ENCODE results near the gene OR2D3. TPM values are rescaled to one million over a fixed set of nuclear protein-coding genes. Genes with fewer than 3 reads are reported as not detected.
"Not testable (repeated sequence)": the region's sequence is repeated elsewhere in the genome, so short reads cannot be mapped to it uniquely, and the experiment has no call there.

The OR2D3 gene
- total RNA-seq, 2 donors from 2014 or later = not detected

DNA sequence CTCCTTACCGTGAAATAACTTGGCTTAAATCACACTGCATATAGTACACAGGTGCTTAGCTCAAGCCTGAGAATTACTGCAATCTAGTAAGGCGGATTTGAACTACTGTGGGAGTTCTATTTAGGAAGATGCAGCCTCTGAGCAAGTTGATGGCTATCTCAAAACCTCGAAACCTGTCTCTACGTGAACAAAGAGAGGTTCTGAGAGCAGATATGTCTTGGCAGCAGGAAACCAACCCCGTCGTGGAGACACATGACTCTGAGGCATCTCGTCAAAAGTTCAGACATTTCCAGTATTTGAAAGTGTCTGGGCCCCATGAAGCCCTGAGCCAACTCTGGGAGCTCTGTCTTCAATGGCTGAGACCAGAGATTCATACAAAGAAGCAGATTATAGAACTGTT lies 11.3 kb downstream of the OR2D3 start:
- H3K4me1 ChIP-seq = peaks cover 5% of the 10 kb centered on the region
- H3K9me3 ChIP-seq = no peaks in the 10 kb centered on the region
- intact Hi-C loops (cut with DNase I) = no loop called here
- WGBS, 2 donors = 81 to 82% methylated on average over 7 of the region's 7 CpGs
- H3K27ac ChIP-seq = no peak overlapping the region
- TF ChIP-seq POLR2A (IDR thresholded peaks at IDR 0.05) (no peak), CTCF (IDR thresholded peaks at IDR 0.05) (no peak)
- no peaks in the 10 kb centered on the region for H3K27me3 ChIP-seq
- ATAC-seq = no peak
- DNase-seq = no peak
- H3K4me3 ChIP-seq = no peak overlapping the region
- no peaks in the 10 kb centered on the region for H3K36me3 ChIP-seq (replicated peaks in 1 of 2; ENCODE audit: insufficient read depth in 1 of 2, low read depth in 2 of 2)

- ATAC-seq = no peak
- TF ChIP-seq CTCF (IDR thresholded peaks at IDR 0.05) (no peak), POLR2A (IDR thresholded peaks at IDR 0.05) (no peak)
- H3K27me3 ChIP-seq = no peaks in the 10 kb centered on the region
- H3K27ac ChIP-seq = no peak overlapping the region
- intact Hi-C loops (cut with DNase I) = no loop called here
- H3K4me3 ChIP-seq = no peak overlapping the region
- DNase-seq = no peak
- H3K4me1 ChIP-seq = no peaks in the 10 kb centered on the region
- no peaks in the 10 kb centered on the region for H3K36me3 ChIP-seq (replicated peaks in 1 of 2; ENCODE audit: insufficient read depth in 1 of 2, low read depth in 2 of 2)
- no peaks in the 10 kb centered on the region for H3K9me3 ChIP-seq
Observed at GRCh38 chr11:6941970-6942369, 21.2 kb downstream of the OR2D3 start.

GRCh38 chr11:6943131-6943530 lies 22.3 kb downstream of the OR2D3 start:
- intact Hi-C loops (cut with DNase I) = no loop called here
- H3K4me1 ChIP-seq = no peaks in the 10 kb centered on the region
- H3K27ac ChIP-seq = no peak overlapping the region
- ATAC-seq (no peak), DNase-seq (no peak)
- no peaks in the 10 kb centered on the region for H3K27me3 ChIP-seq
- H3K9me3 ChIP-seq = no peaks in the 10 kb centered on the region
- no peaks in the 10 kb centered on the region for H3K36me3 ChIP-seq (replicated peaks in 1 of 2; ENCODE audit: insufficient read depth in 1 of 2, low read depth in 2 of 2)
- no peak overlapping the region for H3K4me3 ChIP-seq
- 85 to 88% methylated on average over 3 of the region's 3 CpGs for WGBS, 2 donors
- TF ChIP-seq CTCF (IDR thresholded peaks at IDR 0.05) = no peak
- TF ChIP-seq POLR2A (IDR thresholded peaks at IDR 0.05) = no peak

DNA sequence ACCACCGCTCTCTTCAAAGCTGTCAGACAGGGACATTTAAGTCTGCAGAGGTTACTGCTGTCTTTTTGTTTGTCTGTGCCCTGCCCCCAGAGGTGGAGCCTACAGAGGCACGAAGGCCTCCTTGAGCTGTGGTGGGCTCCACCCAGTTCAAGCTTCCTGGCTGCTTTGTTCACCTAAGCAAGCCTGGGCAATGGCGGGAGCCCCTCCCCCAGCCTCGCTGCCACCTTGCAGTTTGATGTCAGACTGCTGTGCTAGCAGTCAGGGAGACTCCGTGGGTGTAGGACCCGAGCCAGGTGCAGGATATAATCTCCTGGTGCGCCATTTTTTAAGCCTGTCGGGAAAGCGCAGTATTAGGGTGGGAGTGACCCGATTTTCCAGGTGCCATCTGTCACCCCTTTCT lies 33.4 kb downstream of the OR2D3 start:
- not testable (repeated sequence) for ATAC-seq, H3K27ac ChIP-seq

DNA sequence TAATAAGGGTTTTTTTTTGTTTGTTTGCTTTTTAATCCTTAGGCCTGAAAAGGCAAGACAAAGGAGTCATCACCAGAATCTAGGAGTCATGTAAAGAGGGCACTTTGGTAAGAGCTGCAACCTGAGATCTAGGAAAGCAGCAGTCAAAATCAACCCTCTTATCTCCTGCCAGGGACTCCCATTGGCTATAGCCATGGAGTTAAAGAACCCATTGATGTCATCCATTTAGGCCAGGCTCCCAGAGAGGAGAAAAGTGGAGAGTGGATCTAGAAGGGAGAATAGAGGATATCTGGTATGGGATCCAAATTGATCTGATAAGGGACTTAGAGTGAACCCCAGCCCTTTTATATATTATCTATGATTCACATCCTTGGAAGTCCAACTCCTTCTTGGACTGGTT lies 41.3 kb downstream of the OR2D3 start:
- ATAC-seq = no peak
- Histone ChIP-seq H3K36me3 (replicated peaks in 1 of 2; ENCODE audit: insufficient read depth in 1 of 2, low read depth in 2 of 2) (no peaks in the 10 kb centered on the region), H3K9me3 (no peaks in the 10 kb centered on the region), H3K27ac (no peak overlapping the region), H3K4me1 (no peaks in the 10 kb centered on the region), H3K4me3 (no peak overlapping the region), H3K27me3 (no peaks in the 10 kb centered on the region)
- DNase-seq = no peak
- TF ChIP-seq POLR2A (IDR thresholded peaks at IDR 0.05) = no peak
- TF ChIP-seq CTCF (IDR thresholded peaks at IDR 0.05) = no peak
- intact Hi-C loops (cut with DNase I) = no loop called here

More for the DNA sequence above, 33.4 kb downstream of the OR2D3 start:
- H3K4me1 ChIP-seq; H3K9me3 ChIP-seq; intact Hi-C loops (cut with DNase I); DNase-seq; H3K4me3 ChIP-seq; H3K36me3 ChIP-seq (replicated peaks in 1 of 2; ENCODE audit: insufficient read depth in 1 of 2, low read depth in 2 of 2); H3K27me3 ChIP-seq: not testable (repeated sequence)
- 91 to 96% methylated on average over 4 to 9 of the region's 10 CpGs for WGBS, 2 donors

Data from body of pancreas (tissue), 4 donors.